ENCODE data around the gene PRR30. TPM values are rescaled to one million over a fixed set of nuclear protein-coding genes. Genes with fewer than 3 reads are reported as not detected.

PRR30 gene
- total RNA-seq, 4 donors from 2014 or later = not detected

- DNase-seq = no peak
- no peak for ATAC-seq
- TF ChIP-seq CTCF (IDR thresholded peaks at IDR 0.05 in 4 of 5, conservative IDR thresholded peaks at IDR 0.05 in 1 of 5) (no peak), POLR2A (IDR thresholded peaks at IDR 0.05) (no peak)
- Histone ChIP-seq H3K27me3 (no peaks in the 10 kb centered on the region), H3K4me1 (peaks cover 15 to 16% of the 10 kb centered on the region in 2 donors), H3K9me3 (no peaks in the 10 kb centered on the region), H3K27ac (peak overlapping the region; percentile 84 to 99 (median 96)), H3K36me3 (peaks cover 0 to 23% of the 10 kb centered on the region in 2 donors), H3K4me3 (no peak overlapping the region)
- intact Hi-C loops (cut with DNase I; ENCODE audit: low total_unique reads) (no loop called here), in situ Hi-C loops (cut with MboI; ENCODE audit: low sequenced_read_pairs in 4 of 4) (no loop called here)
These were observed 3.7 kb downstream of the PRR30 start for GRCh38 chr2:27135478-27135955.

DNA sequence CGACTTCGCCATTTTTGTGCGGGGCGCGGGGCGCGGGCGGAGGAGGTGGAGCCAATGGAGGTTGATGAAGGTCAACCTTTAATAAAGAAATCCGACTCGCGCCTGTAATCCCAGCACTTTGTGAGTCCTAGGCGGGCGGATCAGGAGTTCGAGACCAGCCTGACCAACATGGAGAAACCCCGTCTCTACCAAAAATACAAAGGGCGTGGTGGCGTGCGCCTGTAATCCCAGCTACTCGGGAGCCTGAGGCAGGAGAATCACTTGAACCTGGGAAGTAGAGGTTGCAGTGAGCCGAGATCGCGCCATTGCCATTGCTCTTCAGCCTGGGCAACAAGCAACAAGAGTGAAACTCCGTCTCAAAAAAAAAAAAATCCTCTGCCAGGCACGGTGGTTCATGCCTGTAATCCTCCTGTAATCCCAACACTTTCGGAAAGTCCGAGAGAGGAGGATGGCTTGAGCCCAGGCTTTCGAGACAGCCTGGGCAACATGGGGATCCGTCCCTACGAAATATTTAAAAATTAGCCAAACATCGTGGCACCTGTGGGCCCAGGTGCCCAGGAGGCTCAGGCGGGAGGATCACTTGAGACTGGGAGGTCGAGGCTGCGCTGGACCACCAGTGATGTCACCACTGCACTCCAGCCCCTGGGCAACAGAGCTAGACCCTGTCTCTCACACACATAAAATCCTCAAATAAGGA lies 4.3 kb downstream of the PRR30 start:
- DNase-seq (no peak), ATAC-seq (no peak)
- Histone ChIP-seq H3K27ac (peak overlapping the region; percentile 84 to 99 (median 96)), H3K27me3 (no peaks in the 10 kb centered on the region), H3K4me3 (peak overlapping the region in 3 of 4 donors; percentile 79 to 100 (median 84)), H3K4me1 (peaks cover 15 to 16% of the 10 kb centered on the region in 2 donors), H3K36me3 (peaks cover 0 to 25% of the 10 kb centered on the region in 2 donors), H3K9me3 (no peaks in the 10 kb centered on the region)
- TF ChIP-seq CTCF (IDR thresholded peaks at IDR 0.05 in 4 of 5, conservative IDR thresholded peaks at IDR 0.05 in 1 of 5) (no peak), POLR2A (IDR thresholded peaks at IDR 0.05) (peak in 1 of 2 donors; percentile 0)
- intact Hi-C loops (cut with DNase I; ENCODE audit: low total_unique reads) = loop anchor here (1.0 kb wide), 1 partner anchor 77 kb away; the partner anchor contains the start of genes ATRAID and SLC5A6
- in situ Hi-C loops (cut with MboI; ENCODE audit: low sequenced_read_pairs in 4 of 4) = no loop called here

GRCh38 chr2:27133905-27134780 lies 5.1 kb downstream of the PRR30 start, which contains the start of gene PREB:
PREB (minus strand) TSS chr2:27134636; CDS start chr2:27134421, 215 bp downstream.
- Histone ChIP-seq H3K27me3 (no peaks in the 10 kb centered on the region), H3K4me3 (peak within 1 kb of the TSS; percentile 79 to 100 (median 88)), H3K27ac (peak within 1 kb of the TSS; percentile 84 to 99 (median 96)), H3K36me3 (peaks cover 0 to 25% of the 10 kb centered on the region in 2 donors), H3K4me1 (peaks cover 15 to 16% of the 10 kb centered on the region in 2 donors), H3K9me3 (no peaks in the 10 kb centered on the region)
- ATAC-seq = peak; percentile 89 to 91
- TF ChIP-seq POLR2A (IDR thresholded peaks at IDR 0.05) (peak; percentile 87 to 98), CTCF (IDR thresholded peaks at IDR 0.05 in 4 of 5, conservative IDR thresholded peaks at IDR 0.05 in 1 of 5) (peak in 1 of 5 experiments; percentile 11)
- intact Hi-C loops (cut with DNase I; ENCODE audit: low total_unique reads) = loop anchor here (1.0 kb wide), 1 partner anchor 78 kb away; the partner anchor contains the start of genes ATRAID and SLC5A6
- DNase-seq = peak; percentile 88 to 95
- in situ Hi-C loops (cut with MboI; ENCODE audit: low sequenced_read_pairs in 4 of 4) = no loop called here

DNA sequence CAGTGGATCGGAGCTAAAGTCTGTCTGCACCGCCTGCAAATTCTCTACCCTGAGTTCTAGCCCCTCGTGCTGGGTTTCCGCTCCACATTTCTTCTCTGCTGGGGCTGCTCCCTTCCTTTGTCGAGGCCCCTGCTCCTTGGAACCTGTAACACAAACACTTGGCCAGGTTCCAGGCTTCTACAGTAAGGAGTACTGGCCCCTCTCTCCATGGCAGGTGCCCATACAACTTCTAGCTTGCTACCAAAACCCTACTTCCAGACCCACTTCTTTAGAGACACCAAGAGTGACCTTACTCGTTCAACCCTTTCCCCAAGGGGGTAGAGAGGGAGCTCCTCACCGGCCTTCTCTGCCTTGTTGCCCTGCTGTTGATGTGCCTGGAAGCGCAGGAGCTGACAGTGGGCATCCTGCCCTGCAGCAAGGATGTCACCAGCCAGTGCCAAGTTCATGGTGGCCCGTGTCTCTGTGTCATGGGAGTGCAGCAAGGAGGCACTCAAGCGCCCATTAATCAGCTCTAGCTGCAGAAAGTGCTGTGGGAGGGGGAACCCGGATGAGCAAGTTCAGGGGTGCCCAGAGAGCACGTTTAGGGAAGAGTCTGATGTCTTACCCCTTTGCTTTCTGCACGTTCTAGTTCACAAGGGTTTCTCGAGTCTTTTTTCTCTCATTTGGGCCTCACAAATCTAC lies 5.9 kb downstream of the PRR30 start:
- TF ChIP-seq POLR2A (IDR thresholded peaks at IDR 0.05) (no peak), CTCF (IDR thresholded peaks at IDR 0.05 in 4 of 5, conservative IDR thresholded peaks at IDR 0.05 in 1 of 5) (no peak)
- Histone ChIP-seq H3K27me3 (no peaks in the 10 kb centered on the region), H3K4me1 (peaks cover 15 to 16% of the 10 kb centered on the region in 2 donors), H3K36me3 (peaks cover 0 to 25% of the 10 kb centered on the region in 2 donors), H3K9me3 (no peaks in the 10 kb centered on the region), H3K4me3 (peak overlapping the region; percentile 79 to 100 (median 88)), H3K27ac (peak overlapping the region; percentile 84 to 99 (median 96))
- in situ Hi-C loops (cut with MboI; ENCODE audit: low sequenced_read_pairs in 4 of 4) = no loop called here
- DNase-seq (peak; percentile 48 to 63), ATAC-seq (peak; percentile 25 to 57)
- intact Hi-C loops (cut with DNase I; ENCODE audit: low total_unique reads) = no loop called here
